ENCODE data around the gene DCLK1. TPM values are rescaled to one million over a fixed set of nuclear protein-coding genes. Genes with fewer than 3 reads are reported as not detected.

DCLK1 gene
- total RNA-seq, 1 experiment from 2014 or later: not detected

DNA sequence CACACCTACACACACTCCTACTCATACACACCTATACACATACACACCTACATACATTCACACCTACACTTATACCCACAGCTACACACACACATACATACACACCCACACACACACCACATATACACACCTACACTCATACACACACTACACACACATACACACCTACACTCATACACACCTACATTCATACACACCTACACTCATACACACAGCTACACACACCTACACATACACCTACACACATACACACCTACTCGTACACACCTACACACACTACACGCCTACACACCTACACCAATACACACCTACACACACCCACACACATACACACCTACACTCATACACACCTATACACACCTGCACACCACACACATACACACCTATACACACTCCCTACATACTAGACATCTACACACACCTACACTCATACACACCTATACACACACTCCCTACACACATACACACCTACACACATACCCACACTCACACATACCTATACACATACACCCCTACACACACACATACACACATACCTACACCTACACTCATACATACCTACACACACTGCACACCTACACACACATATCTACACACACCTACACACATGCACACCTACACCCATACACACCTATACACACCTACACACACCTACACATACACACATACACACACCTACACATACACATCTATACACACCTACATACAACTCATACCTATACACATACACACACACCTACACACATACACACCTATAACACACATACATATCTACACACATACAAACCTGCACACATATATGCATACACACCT is 369.5 kb downstream of the DCLK1 start:
- H3K27me3 Mint-ChIP-seq (ENCODE audit: insufficient read depth, unreplicated experiment): no peaks in the 10 kb centered on the region
- DNase-seq: no peak
- intact Hi-C loops (cut with micrococcal nuclease; ENCODE audit: unreplicated experiment): no loop called here
- H3K27ac Mint-ChIP-seq (ENCODE audit: unreplicated experiment): no peak overlapping the region
- ChIA-PET CTCF (no interaction called here), POLR2A (no interaction called here)
- H3K36me3 Mint-ChIP-seq (ENCODE audit: insufficient read depth, unreplicated experiment): no peaks in the 10 kb centered on the region
- H3K9me3 ChIP-seq: peaks cover 17% of the 10 kb centered on the region
- no peak overlapping the region for H3K4me3 ChIP-seq (ENCODE audit: low read depth, low read length)
- no peaks in the 10 kb centered on the region for H3K27me3 ChIP-seq (replicated peaks; ENCODE audit: control insufficient read depth, insufficient read depth, low read length)
- TF ChIP-seq, protein P1, sequence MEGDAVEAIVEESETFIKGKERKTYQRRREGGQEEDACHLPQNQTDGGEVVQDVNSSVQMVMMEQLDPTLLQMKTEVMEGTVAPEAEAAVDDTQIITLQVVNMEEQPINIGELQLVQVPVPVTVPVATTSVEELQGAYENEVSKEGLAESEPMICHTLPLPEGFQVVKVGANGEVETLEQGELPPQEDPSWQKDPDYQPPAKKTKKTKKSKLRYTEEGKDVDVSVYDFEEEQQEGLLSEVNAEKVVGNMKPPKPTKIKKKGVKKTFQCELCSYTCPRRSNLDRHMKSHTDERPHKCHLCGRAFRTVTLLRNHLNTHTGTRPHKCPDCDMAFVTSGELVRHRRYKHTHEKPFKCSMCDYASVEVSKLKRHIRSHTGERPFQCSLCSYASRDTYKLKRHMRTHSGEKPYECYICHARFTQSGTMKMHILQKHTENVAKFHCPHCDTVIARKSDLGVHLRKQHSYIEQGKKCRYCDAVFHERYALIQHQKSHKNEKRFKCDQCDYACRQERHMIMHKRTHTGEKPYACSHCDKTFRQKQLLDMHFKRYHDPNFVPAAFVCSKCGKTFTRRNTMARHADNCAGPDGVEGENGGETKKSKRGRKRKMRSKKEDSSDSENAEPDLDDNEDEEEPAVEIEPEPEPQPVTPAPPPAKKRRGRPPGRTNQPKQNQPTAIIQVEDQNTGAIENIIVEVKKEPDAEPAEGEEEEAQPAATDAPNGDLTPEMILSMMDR (IDR thresholded peaks at IDR 0.05; ENCODE audit: insufficient read depth in 1 of 2, low read depth in 1 of 2, low read length in 1 of 2, severe bottlenecking in 1 of 2, unreplicated experiment in 1 of 2): no peak
- no peaks in the 10 kb centered on the region for H3K36me3 ChIP-seq (ENCODE audit: control insufficient read depth, insufficient read depth, low read length)
- H3K4me3 Mint-ChIP-seq (ENCODE audit: unreplicated experiment): no peak overlapping the region
- peaks cover 21% of the 10 kb centered on the region for H3K9me3 Mint-ChIP-seq (ENCODE audit: unreplicated experiment)
- no peaks in the 10 kb centered on the region for H3K4me1 Mint-ChIP-seq (ENCODE audit: low read depth, unreplicated experiment)
- no peaks in the 10 kb centered on the region for H3K4me1 ChIP-seq
- BruUV-seq (replicated peaks): no TSS peak

DNA sequence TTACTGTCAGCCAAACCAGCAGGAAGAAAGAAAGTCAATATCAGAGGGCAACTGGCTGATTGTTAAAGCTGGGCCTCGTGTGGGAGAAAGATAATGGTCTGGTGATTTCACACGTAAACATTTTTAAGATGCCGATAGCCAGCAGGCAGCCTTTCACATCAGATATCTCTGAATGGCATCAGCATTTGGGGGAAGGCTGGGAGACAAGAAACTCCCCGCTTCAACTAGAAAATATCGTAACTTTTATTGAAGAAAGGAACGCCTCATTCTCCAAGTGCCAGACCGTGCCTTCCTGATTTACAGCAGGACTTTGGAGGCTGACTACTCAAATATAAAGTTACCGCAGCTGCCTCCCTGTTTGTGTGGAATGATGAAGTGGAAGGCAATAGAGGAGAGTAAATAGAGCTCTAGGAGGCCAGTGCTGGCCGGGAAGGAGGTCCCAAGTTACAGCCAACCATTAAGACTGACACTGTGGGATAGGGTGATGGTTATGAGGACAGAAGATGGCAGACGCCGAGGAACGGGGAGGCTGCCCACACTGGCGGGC is 370.4 kb downstream of the DCLK1 start:
- Histone ChIP-seq H3K27me3 (replicated peaks; ENCODE audit: control insufficient read depth, insufficient read depth, low read length) (no peaks in the 10 kb centered on the region), H3K9me3 (peaks cover 17% of the 10 kb centered on the region), H3K36me3 (ENCODE audit: control insufficient read depth, insufficient read depth, low read length) (no peaks in the 10 kb centered on the region), H3K4me3 (ENCODE audit: low read depth, low read length) (no peak overlapping the region), H3K4me1 (no peaks in the 10 kb centered on the region)
- TF ChIP-seq, protein P1 (IDR thresholded peaks at IDR 0.05; ENCODE audit: insufficient read depth in 1 of 2, low read depth in 1 of 2, low read length in 1 of 2, severe bottlenecking in 1 of 2, unreplicated experiment in 1 of 2): no peak
- no peaks in the 10 kb centered on the region for H3K27me3 Mint-ChIP-seq (ENCODE audit: insufficient read depth, unreplicated experiment)
- H3K4me1 Mint-ChIP-seq (ENCODE audit: low read depth, unreplicated experiment): no peaks in the 10 kb centered on the region
- no peak overlapping the region for H3K4me3 Mint-ChIP-seq (ENCODE audit: unreplicated experiment)
- BruUV-seq (replicated peaks): no TSS peak
- intact Hi-C loops (cut with micrococcal nuclease; ENCODE audit: unreplicated experiment): no loop called here
- no peaks in the 10 kb centered on the region for H3K36me3 Mint-ChIP-seq (ENCODE audit: insufficient read depth, unreplicated experiment)
- POLR2A ChIA-PET: no interaction called here
- no peak overlapping the region for H3K27ac Mint-ChIP-seq (ENCODE audit: unreplicated experiment)
- peaks cover 15% of the 10 kb centered on the region for H3K9me3 Mint-ChIP-seq (ENCODE audit: unreplicated experiment)
- no peak for DNase-seq
- CTCF ChIA-PET: no interaction called here

DNA sequence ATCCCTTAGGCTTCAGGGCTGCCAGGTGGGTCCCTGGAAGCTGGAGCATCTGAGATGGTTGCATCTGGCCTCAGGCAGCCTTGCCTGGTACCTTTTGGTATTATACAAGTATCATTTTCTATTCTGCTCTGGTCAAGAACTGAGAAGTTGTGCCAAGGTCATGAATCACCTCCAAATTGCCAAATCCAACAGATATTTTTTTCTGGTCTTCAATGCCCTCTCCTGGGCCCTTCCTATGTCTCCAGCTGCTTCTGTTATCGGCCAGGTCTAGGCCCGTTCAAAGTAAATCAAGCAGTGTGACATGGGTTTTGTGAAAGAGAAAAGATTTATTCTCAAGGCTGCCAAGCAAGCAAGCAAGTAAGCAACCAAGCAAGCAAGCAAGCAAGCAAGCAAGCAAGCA is 383.6 kb downstream of the DCLK1 start:
- Histone ChIP-seq H3K9me3 (no peaks in the 10 kb centered on the region; the same call in 1 of the 2 replicates), H3K36me3 (ENCODE audit: control insufficient read depth, insufficient read depth, low read length) (no peaks in the 10 kb centered on the region), H3K4me1 (no peaks in the 10 kb centered on the region), H3K4me3 (ENCODE audit: low read depth, low read length) (no peak overlapping the region), H3K27me3 (replicated peaks; ENCODE audit: control insufficient read depth, insufficient read depth, low read length) (no peaks in the 10 kb centered on the region)
- TF ChIP-seq, protein P1 (IDR thresholded peaks at IDR 0.05; ENCODE audit: insufficient read depth in 1 of 2, low read depth in 1 of 2, low read length in 1 of 2, severe bottlenecking in 1 of 2, unreplicated experiment in 1 of 2): no peak
- no peak for DNase-seq
- no peaks in the 10 kb centered on the region for H3K27me3 Mint-ChIP-seq (ENCODE audit: insufficient read depth, unreplicated experiment)
- H3K9me3 Mint-ChIP-seq (ENCODE audit: unreplicated experiment): peaks cover 23% of the 10 kb centered on the region
- H3K27ac Mint-ChIP-seq (ENCODE audit: unreplicated experiment): no peak overlapping the region
- H3K4me1 Mint-ChIP-seq (ENCODE audit: low read depth, unreplicated experiment): no peaks in the 10 kb centered on the region
- H3K36me3 Mint-ChIP-seq (ENCODE audit: insufficient read depth, unreplicated experiment): no peaks in the 10 kb centered on the region
- no TSS peak for BruUV-seq (replicated peaks)
- intact Hi-C loops (cut with micrococcal nuclease; ENCODE audit: unreplicated experiment): no loop called here
- ChIA-PET POLR2A (no interaction called here), CTCF (no interaction called here)
- H3K4me3 Mint-ChIP-seq (ENCODE audit: unreplicated experiment): no peak overlapping the region
